Panc1 (cell line): ENCODE data around the gene OSBPL8.

Source experiments
- POLR2AphosphoS5 ChIP-seq: IDR thresholded peaks from 2 replicates; pipeline ENCODE4 v1.6.1; 2012; ENCODE audit warnings: mild to moderate bottlenecking, low read depth, low read length, moderate library complexity
- SIN3A ChIP-seq: IDR thresholded peaks from 2 replicates; pipeline ENCODE4 v1.6.1; 2012; ENCODE audit warnings: low read depth, mild to moderate bottlenecking, low read length, moderate library complexity, borderline replicate concordance; ENCODE audit not compliant: insufficient read depth
- TF ChIP-seq, protein P1 (sequence below): fragments of 450-650 bp; IDR thresholded peaks from 2 replicates; pipeline ENCODE4 v1.5.1; 2017; ENCODE audit warnings: mild to moderate bottlenecking
- TF ChIP-seq, protein P2 (sequence below), 2 experiments: IDR thresholded peaks; 2 replicates each; pipeline ENCODE4 v1.6.1; 2011 to 2012; ENCODE audit warnings: low read depth in 2 of 2, control low read depth in 1 of 2, low read length in 1 of 2, mild to moderate bottlenecking in 1 of 2, moderate library complexity in 1 of 2; ENCODE audit not compliant: insufficient read depth in 1 of 2

DNA sequence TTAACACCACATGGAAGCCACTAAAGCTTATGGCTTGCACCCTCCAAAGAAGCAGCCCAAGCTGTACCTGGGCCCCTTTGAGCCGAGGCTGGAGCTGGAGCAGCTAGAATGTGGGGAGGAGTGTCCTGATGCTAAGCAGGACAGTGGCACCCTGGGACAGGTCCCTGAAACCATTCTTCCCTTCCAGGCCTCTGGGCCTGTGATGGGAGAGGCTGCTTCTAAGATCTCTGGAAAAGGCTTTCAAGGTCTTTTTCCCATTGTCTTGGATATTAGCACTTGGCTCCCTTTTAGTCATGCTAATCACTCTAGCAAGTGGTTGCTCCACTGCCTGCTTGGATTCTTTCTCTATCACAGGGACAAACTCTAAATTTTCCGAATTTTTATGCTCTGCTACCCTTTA lies 40.9 kb downstream of the OSBPL8 start:
- no peak for TF ChIP-seq POLR2AphosphoS5
- TF ChIP-seq, protein P1, sequence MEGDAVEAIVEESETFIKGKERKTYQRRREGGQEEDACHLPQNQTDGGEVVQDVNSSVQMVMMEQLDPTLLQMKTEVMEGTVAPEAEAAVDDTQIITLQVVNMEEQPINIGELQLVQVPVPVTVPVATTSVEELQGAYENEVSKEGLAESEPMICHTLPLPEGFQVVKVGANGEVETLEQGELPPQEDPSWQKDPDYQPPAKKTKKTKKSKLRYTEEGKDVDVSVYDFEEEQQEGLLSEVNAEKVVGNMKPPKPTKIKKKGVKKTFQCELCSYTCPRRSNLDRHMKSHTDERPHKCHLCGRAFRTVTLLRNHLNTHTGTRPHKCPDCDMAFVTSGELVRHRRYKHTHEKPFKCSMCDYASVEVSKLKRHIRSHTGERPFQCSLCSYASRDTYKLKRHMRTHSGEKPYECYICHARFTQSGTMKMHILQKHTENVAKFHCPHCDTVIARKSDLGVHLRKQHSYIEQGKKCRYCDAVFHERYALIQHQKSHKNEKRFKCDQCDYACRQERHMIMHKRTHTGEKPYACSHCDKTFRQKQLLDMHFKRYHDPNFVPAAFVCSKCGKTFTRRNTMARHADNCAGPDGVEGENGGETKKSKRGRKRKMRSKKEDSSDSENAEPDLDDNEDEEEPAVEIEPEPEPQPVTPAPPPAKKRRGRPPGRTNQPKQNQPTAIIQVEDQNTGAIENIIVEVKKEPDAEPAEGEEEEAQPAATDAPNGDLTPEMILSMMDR, result no peak
- TF ChIP-seq SIN3A, result no peak
- TF ChIP-seq, protein P2, sequence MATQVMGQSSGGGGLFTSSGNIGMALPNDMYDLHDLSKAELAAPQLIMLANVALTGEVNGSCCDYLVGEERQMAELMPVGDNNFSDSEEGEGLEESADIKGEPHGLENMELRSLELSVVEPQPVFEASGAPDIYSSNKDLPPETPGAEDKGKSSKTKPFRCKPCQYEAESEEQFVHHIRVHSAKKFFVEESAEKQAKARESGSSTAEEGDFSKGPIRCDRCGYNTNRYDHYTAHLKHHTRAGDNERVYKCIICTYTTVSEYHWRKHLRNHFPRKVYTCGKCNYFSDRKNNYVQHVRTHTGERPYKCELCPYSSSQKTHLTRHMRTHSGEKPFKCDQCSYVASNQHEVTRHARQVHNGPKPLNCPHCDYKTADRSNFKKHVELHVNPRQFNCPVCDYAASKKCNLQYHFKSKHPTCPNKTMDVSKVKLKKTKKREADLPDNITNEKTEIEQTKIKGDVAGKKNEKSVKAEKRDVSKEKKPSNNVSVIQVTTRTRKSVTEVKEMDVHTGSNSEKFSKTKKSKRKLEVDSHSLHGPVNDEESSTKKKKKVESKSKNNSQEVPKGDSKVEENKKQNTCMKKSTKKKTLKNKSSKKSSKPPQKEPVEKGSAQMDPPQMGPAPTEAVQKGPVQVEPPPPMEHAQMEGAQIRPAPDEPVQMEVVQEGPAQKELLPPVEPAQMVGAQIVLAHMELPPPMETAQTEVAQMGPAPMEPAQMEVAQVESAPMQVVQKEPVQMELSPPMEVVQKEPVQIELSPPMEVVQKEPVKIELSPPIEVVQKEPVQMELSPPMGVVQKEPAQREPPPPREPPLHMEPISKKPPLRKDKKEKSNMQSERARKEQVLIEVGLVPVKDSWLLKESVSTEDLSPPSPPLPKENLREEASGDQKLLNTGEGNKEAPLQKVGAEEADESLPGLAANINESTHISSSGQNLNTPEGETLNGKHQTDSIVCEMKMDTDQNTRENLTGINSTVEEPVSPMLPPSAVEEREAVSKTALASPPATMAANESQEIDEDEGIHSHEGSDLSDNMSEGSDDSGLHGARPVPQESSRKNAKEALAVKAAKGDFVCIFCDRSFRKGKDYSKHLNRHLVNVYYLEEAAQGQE (IDR thresholded peaks at IDR 0.05; ENCODE audit: insufficient read depth in 1 of 2, low read depth in 2 of 2, low read length in 1 of 2), result no peak
